Dedifferentiated amniotic fluid mesenchymal stem cell (primary cell): ENCODE measurements around the gene C22orf15.

Experiments used
- DNase-seq: peaks from one replicate; pipeline ENCODE4 v3.0.0-alpha.2; 2016; ENCODE audit errors: extremely low spot score

C22orf15 gene

GRCh38 chr22:23787600-23787896 is 24.8 kb downstream of the C22orf15 start:
- no peak for DNase-seq

DNA sequence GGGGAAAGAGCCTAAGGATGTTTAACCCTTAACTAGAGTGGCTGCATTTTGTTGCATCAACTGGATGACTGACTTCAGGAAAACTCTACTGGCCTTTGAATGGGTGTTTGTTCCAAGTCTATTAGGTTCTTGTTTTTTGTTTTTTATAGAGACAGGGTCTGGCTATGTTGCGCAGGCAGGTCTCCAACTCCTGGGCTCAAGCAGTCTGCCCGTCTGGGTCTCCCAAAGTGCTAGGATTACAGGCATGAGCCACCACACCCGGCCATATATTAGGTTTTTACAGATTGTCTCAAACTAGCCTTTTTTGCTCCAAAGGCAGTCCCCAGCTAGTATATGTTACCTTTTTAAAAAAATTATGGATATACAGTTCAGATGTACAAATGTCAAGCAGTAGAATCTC is 25.1 kb downstream of the C22orf15 start:
- DNase-seq = no peak

- no peak for DNase-seq
Observed at GRCh38 chr22:23789121-23789520, 26.3 kb downstream of the C22orf15 start.

DNA sequence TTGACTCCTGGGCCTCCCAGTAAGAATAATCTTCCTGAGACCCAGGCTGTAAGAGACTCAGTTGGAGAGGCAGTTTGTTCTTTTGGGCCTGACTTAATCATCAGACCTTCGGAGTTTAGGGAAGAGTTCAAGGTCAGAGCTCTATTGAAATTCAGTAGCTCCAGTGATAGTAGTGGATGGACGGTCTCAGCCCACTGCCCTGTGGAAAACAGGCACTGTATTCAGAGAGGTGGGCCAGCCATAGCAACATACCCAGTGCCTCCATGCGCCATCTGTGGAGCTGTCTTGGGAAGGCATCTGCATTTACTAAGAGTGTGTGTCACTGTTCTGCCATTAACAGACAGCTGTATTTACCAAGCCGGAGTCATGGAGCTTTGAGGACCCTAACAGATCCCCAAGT is 26.8 kb downstream of the C22orf15 start:
- no peak for DNase-seq

GRCh38 chr22:23790819-23791737 is 28.3 kb downstream of the C22orf15 start:
- DNase-seq = no peak

DNA sequence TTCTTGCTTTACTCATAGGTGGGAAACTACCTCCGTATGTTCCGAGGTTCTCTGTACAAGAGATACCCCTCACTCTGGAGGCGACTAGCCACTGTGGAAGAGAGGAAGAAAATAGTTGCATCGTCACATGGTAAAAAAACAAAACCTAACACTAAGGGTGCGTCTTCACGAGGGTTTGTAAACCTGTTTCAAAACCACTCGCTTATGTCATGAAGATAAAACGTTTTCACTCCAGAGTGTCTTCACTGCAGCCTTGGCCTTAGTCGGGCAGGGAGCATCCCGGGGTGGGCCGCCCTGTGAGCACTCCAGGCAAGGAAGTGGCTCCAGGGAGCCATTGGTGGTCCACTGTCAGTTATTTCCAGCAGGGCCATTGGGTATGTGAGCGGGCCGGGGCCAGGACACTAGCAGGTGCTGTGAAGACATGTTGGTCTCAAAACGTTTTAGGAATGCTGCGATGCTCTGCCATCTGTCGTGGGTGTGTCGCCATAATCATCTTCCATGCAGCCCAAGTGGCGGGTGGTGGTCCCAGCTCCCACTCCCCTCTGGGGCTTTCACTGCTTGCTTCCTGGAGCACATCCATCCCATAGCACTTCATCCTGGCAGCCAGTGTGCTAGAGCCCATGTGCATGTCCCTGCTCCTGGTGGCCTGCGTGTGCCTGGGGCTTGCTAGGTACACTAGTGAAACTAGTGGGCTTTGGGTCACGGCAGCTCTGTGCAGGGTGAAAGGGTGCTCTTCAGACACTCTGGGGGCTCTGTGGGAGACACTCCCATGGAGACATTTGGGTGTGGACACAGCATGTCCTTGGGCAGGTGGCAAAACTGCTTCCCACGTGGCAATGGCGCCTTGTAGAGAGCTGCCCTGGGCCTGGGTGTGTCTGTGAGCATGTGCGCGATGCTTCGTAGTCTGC is 29.2 kb downstream of the C22orf15 start:
- DNase-seq = no peak

- no peak for DNase-seq
Observed at GRCh38 chr22:23793326-23793725, 30.5 kb downstream of the C22orf15 start.

GRCh38 chr22:23796461-23796860 is 33.7 kb downstream of the C22orf15 start:
- no peak for DNase-seq

DNA sequence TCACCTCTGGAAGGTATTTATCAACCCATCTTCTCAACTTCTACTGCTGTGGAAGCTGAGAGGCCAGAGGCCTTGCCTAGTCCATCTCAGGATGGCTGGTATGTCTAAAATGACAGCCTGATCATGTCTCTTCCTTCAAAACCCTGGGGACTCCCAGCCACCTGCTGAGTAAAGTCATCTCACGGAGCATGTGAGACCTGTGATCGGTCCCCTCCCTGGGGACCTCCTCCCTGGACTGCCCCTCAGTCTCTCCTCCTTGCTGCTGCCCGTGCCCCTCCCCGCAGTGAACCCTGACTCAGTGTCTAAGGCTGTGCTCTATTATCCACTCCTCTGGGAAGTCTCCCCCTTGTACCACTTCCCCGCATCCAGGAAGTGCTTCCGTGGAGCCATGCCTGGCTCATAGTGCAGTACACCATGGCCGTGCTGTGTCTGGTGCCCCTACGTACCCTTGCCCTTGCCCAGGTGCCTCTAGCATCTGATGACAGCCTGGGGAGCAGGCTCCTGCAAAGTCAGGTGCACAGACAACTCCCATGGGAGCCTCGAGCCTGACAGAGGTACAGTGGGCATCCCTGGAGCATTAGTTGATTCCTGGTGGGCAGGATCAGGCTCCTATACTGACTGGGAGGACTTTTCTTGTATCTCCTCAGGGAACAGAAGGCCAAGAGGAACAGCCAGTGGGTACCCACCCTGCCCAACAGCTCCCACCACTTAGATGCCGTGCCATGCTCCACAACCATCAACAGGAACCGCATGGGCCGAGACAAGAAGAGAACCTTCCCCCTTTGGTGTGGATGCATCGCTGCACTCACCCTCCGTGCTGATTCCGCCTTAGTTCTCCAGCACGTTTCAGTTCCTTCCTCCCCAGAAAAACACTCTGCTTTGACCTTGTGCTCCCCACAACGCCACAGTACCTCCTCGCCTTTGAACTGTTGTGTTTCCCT is 37.8 kb downstream of the C22orf15 start:
- no peak for DNase-seq

DNA sequence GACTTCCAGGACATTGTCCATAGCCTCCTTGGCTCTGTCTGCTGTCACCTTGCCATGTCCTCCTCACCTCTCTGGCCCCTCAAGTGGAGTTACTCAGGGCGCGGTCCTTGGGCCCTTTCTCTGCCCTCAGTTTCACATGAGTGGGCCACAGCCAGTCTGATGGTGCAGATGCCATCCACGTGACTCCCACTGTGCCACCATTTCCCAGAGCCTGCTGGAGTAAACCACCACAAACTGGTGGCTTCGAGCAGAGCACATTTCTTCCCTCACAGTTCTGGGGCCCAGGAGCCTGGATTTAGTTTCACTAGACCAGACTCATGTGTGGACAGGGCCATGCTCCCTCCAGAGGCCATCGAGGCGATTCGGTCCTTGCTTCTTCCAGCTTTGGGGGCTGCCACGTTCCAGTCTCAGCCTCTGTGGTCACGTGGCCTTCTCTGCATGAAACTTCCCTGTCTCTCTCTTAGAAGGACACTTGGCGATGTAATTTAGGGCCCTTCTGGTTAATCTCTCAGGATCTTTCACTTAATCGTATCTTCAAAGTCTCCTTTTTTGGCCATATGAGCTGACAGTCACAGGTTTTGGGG is 38.5 kb downstream of the C22orf15 start:
- DNase-seq = no peak

GRCh38 chr22:23801886-23802377 is 39.1 kb downstream of the C22orf15 start:
- DNase-seq = no peak

- DNase-seq = no peak
Observed at GRCh38 chr22:23803001-23803819, 40.4 kb downstream of the C22orf15 start.

DNA sequence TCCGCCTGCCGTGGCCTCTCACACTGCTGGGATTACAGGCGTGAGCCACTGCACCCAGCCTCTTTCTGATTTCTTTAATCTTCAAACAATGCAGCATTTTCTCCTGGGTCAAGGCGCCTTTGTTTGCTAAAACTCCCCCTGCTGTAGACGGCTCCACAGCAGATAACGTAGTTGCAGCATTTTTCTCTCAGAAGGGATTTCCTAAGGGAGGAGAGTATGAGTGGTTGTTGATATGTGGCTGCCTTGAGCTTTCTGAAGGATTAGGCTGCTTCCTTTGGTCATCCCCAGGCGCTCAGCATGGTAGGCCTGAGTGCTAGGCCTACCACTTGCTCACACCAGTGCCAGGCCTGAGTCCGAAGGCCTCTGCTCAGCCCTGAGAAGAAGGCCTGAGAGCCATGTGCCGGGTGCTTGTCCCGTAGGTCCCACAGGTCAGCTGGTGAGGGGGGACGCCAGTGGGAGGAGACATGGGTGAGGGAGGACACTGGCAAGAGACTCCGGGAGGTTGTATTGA is 42.0 kb downstream of the C22orf15 start:
- DNase-seq = no peak

GRCh38 chr22:23806837-23807236 is 44.0 kb downstream of the C22orf15 start:
- DNase-seq = no peak

GRCh38 chr22:23812378-23812777 is 49.6 kb downstream of the C22orf15 start:
- no peak for DNase-seq
